Stimulated activated memory B cell treated with anti-CD40 and anti-IgM and Interleukin-4, amounts not matched to agents 10 μg/mL and 1 μg/mL and 100 μg/mL, for 72 hours (primary cell): ENCODE measurements around the gene TLL2.
"Not testable (repeated sequence)": the region's sequence is repeated elsewhere in the genome, so short reads cannot be mapped to it uniquely, and the experiment has no call there.

Experiments used
- ATAC-seq: fragments of 150-1000 bp; cut with Tn5 transposase; 2 replicates; pipeline ENCODE4 v1.10.0; 2021
- H3K27ac Mint-ChIP-seq: one replicate; pipeline ENCODE4 v1.8.0; 2022; ENCODE audit warnings: mild to moderate bottlenecking, mixed read lengths
- H3K27me3 Mint-ChIP-seq: one replicate; pipeline ENCODE4 v1.8.0; 2022; ENCODE audit warnings: mixed read lengths
- H3K36me3 Mint-ChIP-seq: one replicate; pipeline ENCODE4 v1.8.0; 2022; ENCODE audit warnings: mixed read lengths
- H3K4me1 Mint-ChIP-seq: one replicate; pipeline ENCODE4 v1.8.0; 2022; ENCODE audit warnings: mixed read lengths
- H3K4me3 Mint-ChIP-seq: one replicate; pipeline ENCODE4 v1.8.0; 2022; ENCODE audit warnings: mild to moderate bottlenecking, moderate library complexity, mixed read lengths
- H3K9me3 Mint-ChIP-seq: one replicate; pipeline ENCODE4 v1.8.0; 2022; ENCODE audit warnings: mixed read lengths

TLL2 gene

DNA sequence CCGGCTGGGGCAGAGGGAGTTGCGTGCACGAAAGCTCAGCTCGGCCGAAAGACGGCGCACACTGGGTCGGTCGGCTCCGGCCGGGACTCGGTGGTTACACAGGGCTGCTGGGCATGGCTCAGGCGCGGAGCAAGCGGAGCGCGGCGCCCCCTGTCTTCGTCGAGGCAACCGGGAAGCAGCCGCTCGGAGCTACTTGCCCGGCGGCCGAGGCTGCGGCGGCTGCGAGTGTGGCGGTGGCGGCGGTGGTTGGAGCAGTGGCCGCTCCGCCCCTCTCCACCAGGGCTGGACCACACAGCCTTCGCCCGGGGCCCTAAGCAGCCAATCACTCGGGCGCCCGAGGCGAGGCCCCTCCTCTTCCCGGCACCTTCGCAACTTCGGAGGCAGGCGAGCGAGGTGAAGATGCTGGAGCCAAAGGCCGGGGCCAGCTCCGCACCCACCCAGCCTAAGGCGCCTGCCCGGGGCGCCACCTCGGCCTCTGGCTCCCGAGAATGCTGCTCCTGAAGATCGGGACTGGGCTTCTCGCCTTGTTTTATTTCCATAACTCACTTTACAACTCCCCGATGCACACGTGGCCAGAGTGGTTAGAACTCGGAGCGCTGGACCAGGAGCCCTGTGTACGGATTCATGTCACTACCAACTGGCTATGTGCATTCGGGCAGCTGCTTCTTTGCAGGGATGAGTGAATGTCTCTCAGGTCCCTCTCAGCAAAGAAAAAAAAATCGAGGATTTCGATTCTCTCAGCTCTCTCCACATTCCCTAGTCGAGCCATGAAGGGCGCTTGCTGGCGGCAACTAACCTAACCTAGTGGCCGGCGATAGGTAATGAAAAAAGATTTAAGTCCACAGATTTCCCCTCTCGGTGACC is at the start of gene TLL2:
Gene TLL2 (minus strand): TSS at position 229 of the 864 bp plus-strand sequence. CDS start 241 bp downstream, outside the sequence.
- no peaks in the 10 kb centered on the region for H3K36me3 Mint-ChIP-seq
- peak; percentile 89 for ATAC-seq
- H3K27ac Mint-ChIP-seq, result peak within 1 kb of the TSS; percentile 25
- H3K4me3 Mint-ChIP-seq, result peak within 1 kb of the TSS; percentile 79
- no peaks in the 10 kb centered on the region for H3K27me3 Mint-ChIP-seq
- peaks cover 36% of the 10 kb centered on the region for H3K4me1 Mint-ChIP-seq
- no peaks in the 10 kb centered on the region for H3K9me3 Mint-ChIP-seq

DNA sequence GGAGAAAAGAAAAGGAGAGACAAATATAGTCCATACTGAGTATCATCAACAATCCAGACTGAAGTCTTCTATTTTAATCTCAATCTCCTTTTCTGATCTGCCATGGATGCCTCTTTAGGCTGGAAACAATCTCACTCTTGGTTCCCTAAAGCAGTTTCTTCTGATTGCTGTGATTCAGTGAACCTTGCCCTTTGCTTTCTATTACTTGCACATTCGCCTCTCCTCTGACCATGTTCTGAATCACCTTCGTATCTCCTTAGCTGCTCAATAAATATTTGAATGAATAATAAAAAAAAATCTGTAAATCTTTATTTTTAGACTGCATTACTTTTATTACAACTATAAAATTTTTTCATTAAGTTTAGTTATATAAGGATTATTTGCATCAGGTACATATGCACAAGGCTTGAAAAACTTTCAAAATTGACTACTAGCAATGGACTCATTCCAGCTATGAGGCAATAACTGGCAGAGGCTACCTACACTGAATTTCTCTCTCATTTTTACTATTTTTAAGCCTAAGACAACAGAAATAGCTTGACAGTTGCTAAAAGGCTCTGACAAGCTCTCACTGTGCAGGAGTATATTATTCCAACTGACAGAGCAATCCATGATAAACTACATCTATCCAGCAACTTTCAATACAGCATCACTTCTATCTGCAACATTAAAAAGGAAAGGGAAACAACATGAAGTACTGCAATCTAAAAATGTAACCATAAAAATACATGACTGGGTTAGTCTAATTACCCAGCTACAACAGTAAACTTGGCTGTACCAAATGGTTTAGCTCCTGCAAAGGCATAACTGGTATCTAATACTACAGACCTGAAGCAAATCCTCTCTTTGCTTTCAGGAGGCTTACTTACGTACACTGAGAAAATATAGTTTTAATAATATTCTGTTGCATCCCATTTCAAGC is 47.5 kb upstream of the TLL2 start:
- Mint-ChIP-seq H3K9me3 (no peaks in the 10 kb centered on the region), H3K4me1 (no peaks in the 10 kb centered on the region), H3K4me3 (no peak overlapping the region), H3K27ac (no peak overlapping the region), H3K27me3 (no peaks in the 10 kb centered on the region), H3K36me3 (peaks cover 39% of the 10 kb centered on the region)
- ATAC-seq, result no peak

GRCh38 chr10:96560489-96560888 is 46.8 kb upstream of the TLL2 start:
- Mint-ChIP-seq H3K27ac (no peak overlapping the region), H3K4me1 (no peaks in the 10 kb centered on the region), H3K9me3 (no peaks in the 10 kb centered on the region), H3K27me3 (no peaks in the 10 kb centered on the region), H3K4me3 (no peak overlapping the region), H3K36me3 (peaks cover 39% of the 10 kb centered on the region)
- ATAC-seq, result no peak

DNA sequence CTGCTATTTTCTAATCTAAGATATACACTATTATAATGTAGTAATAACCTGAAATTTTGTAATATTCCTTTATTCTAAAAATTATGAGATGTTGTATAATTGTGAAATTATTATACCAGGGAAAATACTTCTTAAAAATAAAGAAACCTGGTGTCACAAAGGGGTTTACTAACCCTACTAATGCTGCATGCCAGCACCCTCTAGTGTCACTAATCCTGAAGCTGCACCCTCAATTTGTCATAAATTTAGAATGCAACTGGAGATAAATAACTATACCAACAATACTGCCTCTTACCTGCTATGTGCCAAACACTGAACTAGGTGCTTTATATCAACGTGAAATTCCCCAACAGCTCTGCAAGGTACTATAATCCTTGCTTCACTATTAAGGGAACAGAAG is 42.3 kb upstream of the TLL2 start:
- no peaks in the 10 kb centered on the region for H3K4me1 Mint-ChIP-seq
- peaks cover 21% of the 10 kb centered on the region for H3K36me3 Mint-ChIP-seq
- no peak for ATAC-seq
- no peak overlapping the region for H3K27ac Mint-ChIP-seq
- no peaks in the 10 kb centered on the region for H3K27me3 Mint-ChIP-seq
- no peaks in the 10 kb centered on the region for H3K9me3 Mint-ChIP-seq
- H3K4me3 Mint-ChIP-seq, result no peak overlapping the region

GRCh38 chr10:96555330-96555729 is 41.6 kb upstream of the TLL2 start:
- Mint-ChIP-seq H3K27me3 (no peaks in the 10 kb centered on the region), H3K36me3 (peaks cover 15% of the 10 kb centered on the region), H3K4me3 (no peak overlapping the region)

DNA sequence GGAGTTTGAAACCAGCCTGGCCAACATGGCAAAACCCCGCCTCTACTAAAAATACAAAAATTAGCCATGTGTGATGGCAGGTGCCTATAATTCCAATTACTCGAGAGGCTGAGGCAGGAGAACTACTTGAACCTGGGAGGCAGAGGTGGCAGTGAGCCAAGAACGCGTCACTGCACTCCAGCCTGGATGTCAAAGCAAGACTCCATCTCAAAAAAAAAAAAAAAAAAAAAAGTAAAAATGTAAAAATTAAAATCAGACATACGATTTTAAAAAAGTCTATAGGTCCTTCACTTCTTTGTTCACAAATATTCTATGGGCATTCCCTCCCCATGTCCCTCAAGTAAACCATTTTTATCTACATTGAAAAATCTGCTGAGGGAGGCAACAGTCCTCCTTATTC is 34.9 kb upstream of the TLL2 start:
- ATAC-seq, result no peak
- H3K4me1 Mint-ChIP-seq, result no peaks in the 10 kb centered on the region

More at GRCh38 chr10:96555330-96555729, 41.6 kb upstream of the TLL2 start:
- Mint-ChIP-seq H3K4me1 (no peaks in the 10 kb centered on the region), H3K27ac (no peak overlapping the region), H3K9me3 (no peaks in the 10 kb centered on the region)
- no peak for ATAC-seq

GRCh38 chr10:96545558-96545957 is 31.8 kb upstream of the TLL2 start:
- peaks cover 52% of the 10 kb centered on the region for H3K36me3 Mint-ChIP-seq
- H3K4me3 Mint-ChIP-seq, H3K27me3 Mint-ChIP-seq, H3K27ac Mint-ChIP-seq, ATAC-seq, H3K4me1 Mint-ChIP-seq, H3K9me3 Mint-ChIP-seq: not testable (repeated sequence)

More for the DNA sequence above, 34.9 kb upstream of the TLL2 start:
- Mint-ChIP-seq H3K9me3 (no peaks in the 10 kb centered on the region), H3K27me3 (no peaks in the 10 kb centered on the region), H3K27ac (no peak overlapping the region), H3K36me3 (peaks cover 45% of the 10 kb centered on the region), H3K4me3 (no peak overlapping the region)

- Mint-ChIP-seq H3K4me1 (peaks cover 9% of the 10 kb centered on the region), H3K27ac (peak overlapping the region; percentile 21), H3K27me3 (no peaks in the 10 kb centered on the region), H3K9me3 (no peaks in the 10 kb centered on the region), H3K36me3 (peaks cover 65% of the 10 kb centered on the region), H3K4me3 (no peak overlapping the region)
- no peak for ATAC-seq
These were observed 28.2 kb upstream of the TLL2 start for GRCh38 chr10:96541921-96542320.

DNA sequence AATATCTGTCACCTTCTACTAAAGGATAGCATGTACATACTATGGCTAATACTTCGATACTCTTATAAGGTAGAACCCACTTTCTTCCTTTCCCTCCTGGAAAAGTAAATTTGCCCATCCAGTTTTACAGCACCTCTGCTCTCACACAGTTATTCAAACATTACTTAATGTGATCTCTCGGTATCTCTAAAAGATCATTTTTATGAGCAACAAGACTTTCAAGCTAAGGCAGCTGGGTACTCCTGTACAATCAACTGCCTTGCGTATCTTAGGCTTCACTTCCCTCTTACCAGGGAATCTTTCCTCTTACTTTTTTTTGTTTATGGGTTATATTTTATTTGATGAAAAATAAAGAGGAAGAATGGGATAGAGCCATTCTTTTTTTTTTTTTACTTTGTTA is 26.5 kb upstream of the TLL2 start:
- no peak for ATAC-seq
- H3K4me3 Mint-ChIP-seq, result no peak overlapping the region

GRCh38 chr10:96538683-96539082 is 25.0 kb upstream of the TLL2 start:
- H3K4me3 Mint-ChIP-seq, result no peak overlapping the region
- ATAC-seq, result no peak
- H3K4me1 Mint-ChIP-seq, result peaks cover 16% of the 10 kb centered on the region
- H3K36me3 Mint-ChIP-seq, result peaks cover 55% of the 10 kb centered on the region
- H3K27ac Mint-ChIP-seq, result no peak overlapping the region
- H3K27me3 Mint-ChIP-seq, result no peaks in the 10 kb centered on the region
- H3K9me3 Mint-ChIP-seq, result no peaks in the 10 kb centered on the region

More for the DNA sequence above, 26.5 kb upstream of the TLL2 start:
- Mint-ChIP-seq H3K27ac (peak overlapping the region; percentile 30), H3K36me3 (peaks cover 54% of the 10 kb centered on the region), H3K4me1 (peaks cover 16% of the 10 kb centered on the region), H3K27me3 (no peaks in the 10 kb centered on the region), H3K9me3 (no peaks in the 10 kb centered on the region)

DNA sequence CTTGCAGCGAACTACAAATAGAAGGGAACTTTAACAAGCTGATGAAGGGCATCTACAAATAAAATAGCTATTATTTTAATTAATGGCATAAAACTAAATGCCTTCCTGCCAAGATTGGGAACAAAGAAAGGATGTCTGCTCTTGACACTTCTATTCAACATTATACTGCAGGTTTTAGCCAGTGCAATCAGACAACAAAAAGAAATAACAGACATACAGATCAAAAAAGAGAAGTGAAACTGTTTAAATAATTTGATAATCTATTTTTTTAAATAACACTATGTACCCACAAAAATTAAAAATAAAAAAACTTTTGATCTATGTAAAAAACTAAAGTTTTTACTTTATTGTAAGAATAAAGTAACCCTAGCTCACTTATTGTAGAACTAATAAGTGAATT is 22.4 kb upstream of the TLL2 start:
- H3K27me3 Mint-ChIP-seq, result no peaks in the 10 kb centered on the region
- H3K27ac Mint-ChIP-seq, result no peak overlapping the region
- H3K4me3 Mint-ChIP-seq, result no peak overlapping the region
- H3K9me3 Mint-ChIP-seq, result no peaks in the 10 kb centered on the region
- peaks cover 59% of the 10 kb centered on the region for H3K36me3 Mint-ChIP-seq
- no peak for ATAC-seq
- peaks cover 16% of the 10 kb centered on the region for H3K4me1 Mint-ChIP-seq

DNA sequence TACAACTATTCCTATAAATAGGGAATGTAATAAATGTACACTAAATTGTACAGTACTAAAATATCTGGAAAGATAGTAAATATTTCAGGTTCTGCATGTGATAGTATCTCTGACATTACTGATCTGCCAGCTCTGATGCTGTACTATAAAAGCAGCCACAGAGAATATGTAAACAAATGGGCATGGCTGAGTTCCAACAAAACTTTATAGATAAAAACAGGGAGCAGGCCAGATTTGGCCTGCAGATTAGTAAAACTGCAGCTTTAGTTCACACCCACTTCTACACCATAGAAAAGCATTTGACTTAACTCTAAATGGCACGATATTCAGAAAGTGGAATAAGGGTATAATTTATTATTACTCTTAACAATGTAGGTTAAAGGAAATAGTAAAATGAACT is 18.8 kb upstream of the TLL2 start:
- no peaks in the 10 kb centered on the region for H3K9me3 Mint-ChIP-seq
- H3K36me3 Mint-ChIP-seq, result peaks cover 54% of the 10 kb centered on the region
- no peak overlapping the region for H3K27ac Mint-ChIP-seq
- no peaks in the 10 kb centered on the region for H3K27me3 Mint-ChIP-seq
- no peak for ATAC-seq
- no peak overlapping the region for H3K4me3 Mint-ChIP-seq
- peaks cover 7% of the 10 kb centered on the region for H3K4me1 Mint-ChIP-seq

GRCh38 chr10:96529634-96530279 is 16.0 kb upstream of the TLL2 start:
- H3K4me1 Mint-ChIP-seq, result no peaks in the 10 kb centered on the region
- no peak overlapping the region for H3K27ac Mint-ChIP-seq
- peaks cover 72% of the 10 kb centered on the region for H3K36me3 Mint-ChIP-seq
- ATAC-seq, result no peak
- no peak overlapping the region for H3K4me3 Mint-ChIP-seq
- no peaks in the 10 kb centered on the region for H3K27me3 Mint-ChIP-seq
- no peaks in the 10 kb centered on the region for H3K9me3 Mint-ChIP-seq

DNA sequence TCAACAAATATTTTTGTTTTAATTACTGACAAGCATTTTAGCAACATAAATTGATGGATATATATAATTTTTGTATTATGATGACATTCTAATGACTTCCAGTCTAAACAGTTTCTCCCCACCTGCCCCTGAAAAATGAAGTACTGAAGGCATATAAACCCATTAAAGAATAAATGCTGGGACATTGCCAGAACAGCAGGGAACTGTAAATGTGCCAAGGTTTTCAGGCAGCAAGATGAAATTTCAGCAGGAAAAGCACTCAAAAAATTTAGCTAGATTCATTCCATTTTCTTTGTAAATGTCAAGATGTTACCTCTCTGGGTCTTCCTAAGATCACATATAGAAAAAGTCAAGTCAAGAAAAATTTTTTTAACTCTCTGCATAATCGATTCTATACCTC is 11.0 kb upstream of the TLL2 start:
- ATAC-seq, result no peak
- Mint-ChIP-seq H3K27me3 (no peaks in the 10 kb centered on the region), H3K4me3 (no peak overlapping the region), H3K9me3 (no peaks in the 10 kb centered on the region), H3K36me3 (peaks cover 84% of the 10 kb centered on the region), H3K4me1 (no peaks in the 10 kb centered on the region), H3K27ac (no peak overlapping the region)

GRCh38 chr10:96517284-96517683 is 3.6 kb upstream of the TLL2 start:
- H3K27me3 Mint-ChIP-seq, result no peaks in the 10 kb centered on the region
- H3K27ac Mint-ChIP-seq, result no peak overlapping the region
- H3K4me3 Mint-ChIP-seq, result no peak overlapping the region
- peaks cover 24% of the 10 kb centered on the region for H3K36me3 Mint-ChIP-seq
- no peak for ATAC-seq
- peaks cover 26% of the 10 kb centered on the region for H3K4me1 Mint-ChIP-seq
- no peaks in the 10 kb centered on the region for H3K9me3 Mint-ChIP-seq
